ENCODE results near the gene EXOC2.

- TF ChIP-seq CTCF (IDR thresholded peaks at IDR 0.05): no peak
- TF ChIP-seq POLR2A (IDR thresholded peaks at IDR 0.05): no peak
Measured at GRCh38 chr6:636488-636887, 56.5 kb downstream of the EXOC2 start.

Measured in adrenal gland (tissue), 5 donors.